ENCODE data around the gene SLC13A4. TPM values are rescaled to one million over a fixed set of nuclear protein-coding genes. Genes with fewer than 3 reads are reported as not detected.

SLC13A4 gene
- polyA plus RNA-seq, 1 donor from 2014 or later: 1.4 TPM

DNA sequence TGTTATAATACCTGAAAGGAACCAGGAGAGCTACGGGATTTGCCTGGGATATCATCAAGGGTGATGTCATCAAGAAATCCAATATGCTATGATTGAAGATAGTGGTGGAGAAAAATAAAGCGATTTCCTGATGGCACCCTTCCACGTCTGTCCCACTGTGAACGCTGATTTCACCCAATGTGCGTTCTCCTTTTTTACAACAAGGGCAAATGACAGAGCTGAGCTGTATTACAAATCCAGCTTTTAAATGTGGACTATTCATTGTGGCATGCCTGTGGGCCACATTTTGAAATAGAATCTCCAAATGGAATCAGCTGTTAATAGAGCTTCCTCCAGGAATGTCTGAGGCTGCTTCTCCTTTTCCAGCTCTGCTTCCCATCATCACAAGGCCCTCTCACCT lies 23.3 kb downstream of the SLC13A4 start:
- no peaks in the 10 kb centered on the region for H4K20me1 ChIP-seq (ENCODE audit: insufficient read depth)
- H3F3A ChIP-seq (ENCODE audit: insufficient read depth, low read length, poor library complexity, severe bottlenecking): no peaks in the 10 kb centered on the region
- no peak overlapping the region for H3K4me2 ChIP-seq (ENCODE audit: low read length)
- no peak for TF ChIP-seq EP300 (conservative IDR thresholded peaks at IDR 0.05; ENCODE audit: poor library complexity, severe bottlenecking)
- no peak for TF ChIP-seq POLR2AphosphoS5 (IDR thresholded peaks at IDR 0.05)
- no peak for TF ChIP-seq CTCF (IDR thresholded peaks at IDR 0.05; ENCODE audit: poor library complexity, severe bottlenecking)
- TF ChIP-seq SMC3 (conservative IDR thresholded peaks at IDR 0.05; ENCODE audit: poor library complexity): no peak
- no peak overlapping the region for H3K4me3 ChIP-seq (ENCODE audit: low read length)
- H3K27ac ChIP-seq (ENCODE audit: low read length): no peak overlapping the region
- no peaks in the 10 kb centered on the region for H3K9me2 ChIP-seq (ENCODE audit: insufficient read depth, low read length)
- H3K36me3 ChIP-seq (ENCODE audit: insufficient read depth, low read length): no peaks in the 10 kb centered on the region
- no peaks in the 10 kb centered on the region for H3K27me3 ChIP-seq (ENCODE audit: insufficient read depth, low read depth, low read length)
- H2AFZ ChIP-seq (ENCODE audit: low read depth, low read length): no peak overlapping the region
- H3K9ac ChIP-seq (ENCODE audit: low read length): no peak overlapping the region
- no peaks in the 10 kb centered on the region for H3K9me3 ChIP-seq (ENCODE audit: low read length)
- no peaks in the 10 kb centered on the region for H3K79me2 ChIP-seq (replicated peaks; ENCODE audit: insufficient read depth, low read length)

GRCh38 chr7:135704074-135704473 lies 23.9 kb downstream of the SLC13A4 start:
- Histone ChIP-seq H3K27me3 (ENCODE audit: insufficient read depth, low read depth, low read length) (no peaks in the 10 kb centered on the region), H3K4me2 (ENCODE audit: low read length) (no peak overlapping the region), H3K36me3 (ENCODE audit: insufficient read depth, low read length) (no peaks in the 10 kb centered on the region), H3K27ac (ENCODE audit: low read length) (no peak overlapping the region), H3K9me2 (ENCODE audit: insufficient read depth, low read length) (no peaks in the 10 kb centered on the region), H3F3A (ENCODE audit: insufficient read depth, low read length, poor library complexity, severe bottlenecking) (no peaks in the 10 kb centered on the region), H2AFZ (ENCODE audit: low read depth, low read length) (no peak overlapping the region), H3K9me3 (ENCODE audit: low read length) (no peaks in the 10 kb centered on the region), H4K20me1 (ENCODE audit: insufficient read depth) (no peaks in the 10 kb centered on the region), H3K4me3 (ENCODE audit: low read length) (no peak overlapping the region), H3K9ac (ENCODE audit: low read length) (no peak overlapping the region), H3K79me2 (replicated peaks; ENCODE audit: insufficient read depth, low read length) (no peaks in the 10 kb centered on the region)
- TF ChIP-seq CTCF (IDR thresholded peaks at IDR 0.05; ENCODE audit: poor library complexity, severe bottlenecking) (no peak), RAD21 (conservative IDR thresholded peaks at IDR 0.05) (no peak), SMC3 (conservative IDR thresholded peaks at IDR 0.05; ENCODE audit: poor library complexity) (no peak), EP300 (conservative IDR thresholded peaks at IDR 0.05; ENCODE audit: poor library complexity, severe bottlenecking) (no peak), POLR2AphosphoS5 (IDR thresholded peaks at IDR 0.05) (no peak), TAF1 (IDR thresholded peaks at IDR 0.05; ENCODE audit: low read depth) (no peak), EZH2 (IDR thresholded peaks at IDR 0.05; ENCODE audit: borderline replicate concordance, insufficient read depth, low read length, poor library complexity, severe bottlenecking) (no peak), MXI1 (conservative IDR thresholded peaks at IDR 0.05; ENCODE audit: poor library complexity, severe bottlenecking) (no peak)
- TF ChIP-seq, protein P1, sequence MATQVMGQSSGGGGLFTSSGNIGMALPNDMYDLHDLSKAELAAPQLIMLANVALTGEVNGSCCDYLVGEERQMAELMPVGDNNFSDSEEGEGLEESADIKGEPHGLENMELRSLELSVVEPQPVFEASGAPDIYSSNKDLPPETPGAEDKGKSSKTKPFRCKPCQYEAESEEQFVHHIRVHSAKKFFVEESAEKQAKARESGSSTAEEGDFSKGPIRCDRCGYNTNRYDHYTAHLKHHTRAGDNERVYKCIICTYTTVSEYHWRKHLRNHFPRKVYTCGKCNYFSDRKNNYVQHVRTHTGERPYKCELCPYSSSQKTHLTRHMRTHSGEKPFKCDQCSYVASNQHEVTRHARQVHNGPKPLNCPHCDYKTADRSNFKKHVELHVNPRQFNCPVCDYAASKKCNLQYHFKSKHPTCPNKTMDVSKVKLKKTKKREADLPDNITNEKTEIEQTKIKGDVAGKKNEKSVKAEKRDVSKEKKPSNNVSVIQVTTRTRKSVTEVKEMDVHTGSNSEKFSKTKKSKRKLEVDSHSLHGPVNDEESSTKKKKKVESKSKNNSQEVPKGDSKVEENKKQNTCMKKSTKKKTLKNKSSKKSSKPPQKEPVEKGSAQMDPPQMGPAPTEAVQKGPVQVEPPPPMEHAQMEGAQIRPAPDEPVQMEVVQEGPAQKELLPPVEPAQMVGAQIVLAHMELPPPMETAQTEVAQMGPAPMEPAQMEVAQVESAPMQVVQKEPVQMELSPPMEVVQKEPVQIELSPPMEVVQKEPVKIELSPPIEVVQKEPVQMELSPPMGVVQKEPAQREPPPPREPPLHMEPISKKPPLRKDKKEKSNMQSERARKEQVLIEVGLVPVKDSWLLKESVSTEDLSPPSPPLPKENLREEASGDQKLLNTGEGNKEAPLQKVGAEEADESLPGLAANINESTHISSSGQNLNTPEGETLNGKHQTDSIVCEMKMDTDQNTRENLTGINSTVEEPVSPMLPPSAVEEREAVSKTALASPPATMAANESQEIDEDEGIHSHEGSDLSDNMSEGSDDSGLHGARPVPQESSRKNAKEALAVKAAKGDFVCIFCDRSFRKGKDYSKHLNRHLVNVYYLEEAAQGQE (IDR thresholded peaks at IDR 0.05; ENCODE audit: borderline replicate concordance): no peak

All from neural cell (in vitro differentiated cells).